Inflammatory macrophage treated with lipopolysaccharide for 4 hours (primary cell): ENCODE measurements around the gene RHOJ.
"Not testable (repeated sequence)": the region's sequence is repeated elsewhere in the genome, so short reads cannot be mapped to it uniquely, and the experiment has no call there.

Experiments
- DNase-seq: peaks from one replicate; pipeline ENCODE4 v3.0.0-alpha.2; 2020

The RHOJ gene

GRCh38 chr14:63273129-63273528, 68.9 kb downstream of the RHOJ start:
- no peak for DNase-seq

DNA sequence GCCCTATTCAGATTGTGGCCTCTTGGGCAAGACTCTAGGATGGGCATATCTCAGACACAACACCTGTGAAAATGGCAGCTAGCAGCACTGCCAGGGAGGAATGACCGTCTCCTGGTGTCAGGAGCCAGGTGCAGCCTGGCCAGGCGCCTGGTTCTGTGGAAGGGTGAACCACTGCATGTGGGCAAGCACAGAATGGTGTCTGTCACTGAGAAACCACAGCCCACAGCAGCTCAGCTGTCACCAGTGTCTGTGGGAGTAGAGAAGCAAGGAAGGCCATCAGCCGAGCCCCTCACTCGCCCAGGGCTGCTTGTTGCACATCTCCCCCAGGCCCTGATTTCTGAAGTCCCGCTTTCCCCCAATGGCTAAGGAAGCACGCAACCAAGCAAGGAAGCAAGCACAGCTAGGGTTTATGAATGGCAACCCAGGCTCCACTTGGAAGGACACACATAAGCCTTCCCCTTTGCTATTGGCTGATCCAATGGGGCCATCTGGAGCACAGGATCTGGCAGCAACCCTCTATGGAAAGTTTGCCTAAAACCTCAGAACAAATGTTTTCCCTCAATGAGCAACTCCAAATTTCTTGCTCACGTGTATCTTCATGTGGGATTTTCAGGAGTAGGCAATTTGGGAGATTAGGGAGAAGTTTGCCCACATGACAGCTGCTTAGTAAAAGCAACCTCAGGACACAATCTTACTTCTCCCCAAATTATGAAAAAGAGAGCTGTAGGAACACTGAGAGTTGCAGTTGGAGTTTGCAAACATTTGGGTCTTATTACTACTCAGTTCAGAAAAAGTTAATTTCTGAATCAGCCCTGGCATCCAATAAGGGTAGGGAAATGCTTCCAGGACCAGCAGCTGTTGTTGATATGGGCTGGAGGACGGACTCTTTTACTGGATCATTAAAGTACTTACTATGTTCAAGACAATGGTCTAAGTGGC, 69.7 kb downstream of the RHOJ start:
- no peak for DNase-seq

DNA sequence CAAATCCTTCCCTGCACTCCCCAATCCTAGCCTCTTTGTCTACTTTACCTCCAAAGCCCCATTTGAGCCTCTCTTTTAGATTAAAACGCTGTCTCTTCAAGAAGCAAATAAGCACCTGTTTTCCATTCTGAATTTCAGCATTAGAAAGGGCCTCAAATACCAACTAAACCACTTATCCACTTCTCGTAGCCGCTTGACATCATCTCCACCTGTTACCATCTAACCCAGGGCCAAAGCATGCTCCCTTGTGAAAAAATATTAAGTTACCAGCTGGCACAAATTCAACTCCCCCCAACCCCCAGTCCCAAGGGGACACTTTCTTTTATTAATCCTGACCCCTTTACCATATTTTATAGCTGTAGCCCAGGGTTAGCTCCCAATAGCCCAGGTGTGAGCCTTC, 71.4 kb downstream of the RHOJ start:
- DNase-seq: no peak

DNA sequence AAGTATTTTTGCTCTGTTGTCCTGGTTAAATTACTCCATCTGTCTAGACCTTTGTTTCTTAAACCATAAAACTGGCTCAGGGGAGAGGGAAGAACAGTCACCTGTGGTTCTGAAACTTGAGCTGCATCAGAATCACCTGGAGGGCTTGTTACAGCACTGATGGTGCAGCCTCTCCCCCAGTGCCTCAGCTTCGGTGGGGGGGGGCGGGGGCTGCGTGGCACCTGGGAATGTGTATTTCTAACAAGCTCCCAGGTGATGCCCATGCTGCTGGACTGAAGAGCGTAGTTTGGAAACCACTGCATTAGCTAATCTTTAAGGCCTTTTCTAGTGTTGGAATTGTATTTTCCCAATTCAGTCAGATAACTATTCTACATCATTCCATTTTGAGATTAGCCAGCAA, 71.8 kb downstream of the RHOJ start:
- DNase-seq: no peak

- DNase-seq: peak; percentile 9
Measured at GRCh38 chr14:63276492-63277342, 72.5 kb downstream of the RHOJ start.

DNA sequence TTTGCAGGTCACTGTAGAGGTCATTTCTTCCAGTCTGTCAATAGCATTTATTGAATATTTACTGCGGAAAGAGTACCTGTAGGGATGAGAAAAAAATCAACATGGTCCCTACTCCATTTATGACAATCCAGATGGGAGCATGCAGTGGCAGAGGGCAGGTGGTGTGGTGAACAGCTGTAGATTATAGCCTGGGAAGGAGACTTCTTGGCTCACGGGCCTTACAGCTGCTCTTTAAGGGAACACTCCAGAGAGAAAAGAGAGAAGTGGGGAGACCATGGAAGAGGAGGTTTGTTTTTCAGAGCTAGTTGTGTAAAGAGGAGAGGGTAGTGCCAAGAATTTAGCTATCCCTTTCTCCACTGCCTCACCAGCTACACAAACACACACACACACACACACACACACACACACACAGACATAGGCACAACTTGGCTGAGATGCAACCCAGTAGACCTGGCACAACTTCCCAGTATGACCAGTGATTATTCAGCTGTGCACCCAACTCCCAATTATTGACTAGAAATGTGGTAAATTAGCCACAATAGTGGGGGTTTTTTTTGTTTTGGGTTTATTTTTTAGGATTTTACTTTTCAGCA, 73.4 kb downstream of the RHOJ start:
- no peak for DNase-seq

DNA sequence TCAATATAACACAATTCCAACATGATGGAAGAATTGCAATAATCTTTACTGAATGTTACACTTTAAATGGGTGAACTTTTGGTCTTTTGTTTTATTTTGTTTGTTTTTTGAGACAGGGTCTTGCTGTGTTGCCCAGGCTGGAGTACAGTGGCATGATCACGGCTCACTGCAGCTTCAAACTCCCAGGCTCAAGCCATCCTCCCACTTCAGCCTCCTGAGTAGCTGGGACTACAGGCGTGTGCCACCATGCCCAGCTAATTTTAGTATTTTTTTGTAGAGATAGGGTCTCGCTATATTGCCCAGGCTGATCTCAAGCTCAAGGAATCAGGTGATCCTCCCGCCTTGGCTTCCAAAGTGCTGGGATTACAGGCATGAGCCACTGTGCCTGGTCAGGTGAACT, 75.7 kb downstream of the RHOJ start:
- not testable (repeated sequence) for DNase-seq

GRCh38 chr14:63282997-63283883, 79.0 kb downstream of the RHOJ start:
- no peak for DNase-seq

DNA sequence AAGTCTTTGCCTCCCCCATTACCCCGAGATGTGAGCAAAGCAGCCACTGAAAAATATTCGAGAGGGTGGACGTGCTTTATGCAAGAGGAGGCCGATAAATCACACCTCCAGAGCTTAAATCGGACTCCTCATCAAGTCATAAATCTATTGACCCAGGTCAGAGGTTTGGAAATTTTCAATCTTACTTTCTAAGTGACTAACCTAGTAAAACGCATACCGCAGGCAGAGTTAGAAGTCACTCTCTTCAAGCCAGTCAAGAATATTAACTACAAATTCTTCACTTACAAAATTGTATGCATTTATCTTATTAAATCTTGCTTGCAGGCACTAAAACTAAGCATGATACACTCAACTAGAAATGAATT, 79.6 kb downstream of the RHOJ start:
- DNase-seq: no peak

GRCh38 chr14:63286071-63286470, 81.8 kb downstream of the RHOJ start:
- DNase-seq: no peak

- no peak for DNase-seq
Measured at GRCh38 chr14:63287666-63288483, 83.6 kb downstream of the RHOJ start.

- DNase-seq: no peak
Measured at GRCh38 chr14:63288853-63289252, 84.6 kb downstream of the RHOJ start.

DNA sequence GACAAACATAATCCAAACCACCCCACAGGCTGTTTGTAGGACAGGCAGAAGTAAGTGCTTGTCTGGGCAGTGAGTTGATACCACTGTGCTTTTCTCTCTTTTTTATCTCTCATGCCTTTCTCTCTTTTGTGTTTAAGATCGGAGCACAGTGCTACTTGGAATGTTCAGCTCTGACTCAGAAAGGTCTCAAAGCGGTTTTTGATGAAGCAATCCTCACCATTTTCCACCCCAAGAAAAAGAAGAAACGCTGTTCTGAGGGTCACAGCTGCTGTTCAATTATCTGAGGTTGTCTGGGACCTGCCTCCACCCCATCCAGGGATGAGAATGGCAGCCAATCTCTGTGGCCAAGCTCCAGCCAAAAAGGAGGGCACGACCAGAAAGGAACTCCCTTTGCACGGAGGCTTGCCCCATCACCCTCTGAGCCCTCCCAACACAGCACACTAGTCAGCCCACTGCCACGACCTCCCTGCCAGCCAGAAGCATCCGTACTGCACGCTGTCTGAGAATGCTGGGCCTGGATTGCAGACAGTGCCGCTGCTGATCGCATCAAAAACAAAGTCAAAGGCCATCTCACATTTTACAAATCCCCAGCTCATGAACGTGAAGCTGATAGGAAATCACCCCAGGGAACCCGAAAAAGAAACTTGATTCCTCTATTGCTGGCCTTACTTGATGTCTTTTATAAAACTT, 86.6 kb downstream of the RHOJ start:
- no peak for DNase-seq

- DNase-seq: no peak
Measured at GRCh38 chr14:63292805-63293204, 88.6 kb downstream of the RHOJ start.

DNA sequence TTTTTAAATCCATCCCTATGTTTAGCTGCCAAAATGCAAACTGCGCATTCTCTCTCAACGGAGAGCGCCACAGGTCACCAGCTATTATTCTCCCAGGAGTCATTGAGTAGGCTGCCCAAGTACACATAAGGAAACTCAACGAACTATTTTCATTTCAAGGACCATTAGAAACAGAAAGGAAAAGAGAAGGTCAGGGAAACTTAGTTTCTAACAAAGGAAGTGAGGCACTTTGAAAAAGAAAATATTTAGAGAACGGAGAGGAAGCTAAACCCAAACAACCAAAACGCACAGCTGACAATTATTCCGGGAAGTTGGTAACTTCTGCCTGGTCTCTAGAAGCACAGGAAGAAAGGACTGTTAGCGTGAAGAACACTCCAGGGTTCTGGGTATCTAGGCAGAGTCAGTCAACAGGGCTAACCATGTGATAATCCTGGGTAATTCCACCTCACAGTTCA, 91.0 kb downstream of the RHOJ start:
- no peak for DNase-seq

DNA sequence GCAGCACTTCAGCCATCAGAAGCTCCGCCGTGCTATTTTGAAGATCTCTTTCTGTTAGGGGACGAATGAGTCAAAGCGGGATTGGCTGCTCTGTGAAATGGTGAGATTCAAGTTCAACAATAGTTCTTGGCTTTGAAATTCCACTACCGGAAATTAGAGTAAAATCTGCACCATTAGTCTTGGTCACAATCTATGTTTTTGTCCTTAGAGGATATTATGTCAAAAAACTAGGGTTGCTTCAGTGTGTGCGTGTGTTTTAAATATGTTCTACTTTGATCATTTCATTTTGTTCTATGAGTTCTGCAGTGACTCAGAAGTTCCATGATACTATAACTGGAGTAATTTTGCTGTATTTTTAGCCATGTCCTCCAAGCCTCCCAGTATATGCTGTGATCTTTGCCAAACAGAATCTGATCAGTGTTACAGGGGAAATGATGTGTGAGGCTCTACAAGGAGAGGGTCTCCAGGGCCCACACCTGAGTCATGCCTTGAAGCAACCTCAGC, 91.9 kb downstream of the RHOJ start:
- DNase-seq: no peak

GRCh38 chr14:63297372-63298063, 93.3 kb downstream of the RHOJ start:
- no peak for DNase-seq

GRCh38 chr14:63299351-63300110, 95.3 kb downstream of the RHOJ start:
- DNase-seq: no peak

GRCh38 chr14:63300854-63301253, 96.6 kb downstream of the RHOJ start:
- DNase-seq: no peak
